Measurements from ENCODE around the gene STON1.

- TF ChIP-seq CTCF (IDR thresholded peaks at IDR 0.05; ENCODE audit: extremely low read depth in 1 of 2, insufficient read depth in 1 of 2, low read depth in 1 of 2, low read length in 2 of 2) (no peak), MYC (IDR thresholded peaks at IDR 0.05; ENCODE audit: low read depth, low read length) (no peak)
These were observed 71.0 kb downstream of the STON1 start for GRCh38 chr2:48600917-48601316.

All from endothelial cell of umbilical vein (primary cell).